Inferior parietal cortex (tissue), 1 donor: ENCODE data around the gene ATF7IP.

Source experiments
- DNase-seq: peaks from one replicate; pipeline ENCODE4 v3.0.0-alpha.2; 2016; ENCODE audit errors: extremely low spot score

Gene ATF7IP

DNA sequence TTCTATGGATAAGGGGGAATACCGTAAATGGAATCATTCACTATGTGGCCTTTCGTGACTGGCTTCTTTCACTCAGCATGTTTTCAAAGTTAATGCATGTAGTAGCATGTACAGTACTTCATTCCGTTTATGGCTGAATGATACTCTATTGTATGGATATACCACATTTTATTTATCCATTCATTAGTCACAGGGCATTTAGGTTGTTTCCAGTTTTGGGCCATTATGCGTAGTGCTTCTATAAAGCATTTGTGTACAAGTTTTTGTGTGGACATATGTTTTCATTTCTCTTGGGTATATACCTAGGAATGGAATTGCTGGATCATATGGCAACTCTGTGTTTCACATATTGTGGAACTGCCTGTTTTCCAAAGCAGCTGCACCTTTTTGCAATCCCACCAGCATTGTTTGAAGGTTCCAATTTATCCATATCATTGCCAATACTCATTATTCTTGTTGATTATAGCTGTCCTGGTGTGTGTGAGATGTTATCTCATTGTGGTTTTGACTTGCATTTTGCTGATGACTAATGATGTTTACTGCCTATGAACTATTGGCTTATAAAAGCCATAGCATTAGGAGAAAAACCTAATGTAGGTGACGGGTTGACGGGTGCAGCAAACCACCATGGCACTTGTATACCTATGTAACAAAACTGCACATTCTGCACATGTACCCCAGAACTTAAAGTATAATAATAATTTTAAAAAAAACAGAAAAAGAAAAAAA is 45.5 kb downstream of the ATF7IP start:
- DNase-seq: no peak

DNA sequence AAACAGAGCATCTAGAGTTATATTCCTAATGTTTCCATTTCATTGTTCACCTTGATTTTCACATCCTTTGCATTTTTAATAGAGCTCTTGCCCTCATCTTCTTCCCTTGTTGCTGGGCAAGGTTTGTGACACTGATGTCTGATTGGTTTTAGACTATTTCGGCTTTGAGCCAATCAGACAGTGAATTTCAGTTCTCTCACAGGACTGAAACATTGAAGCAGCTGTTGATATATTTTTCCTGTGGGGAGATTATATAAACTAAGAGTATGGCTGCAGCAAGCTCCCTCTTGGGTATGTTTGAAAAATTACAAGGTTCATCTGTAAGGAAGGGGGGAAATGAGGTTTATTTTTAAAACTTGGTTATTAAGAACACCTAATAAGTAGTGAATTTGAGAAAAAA is 51.2 kb downstream of the ATF7IP start:
- peak; percentile 80 for DNase-seq

DNA sequence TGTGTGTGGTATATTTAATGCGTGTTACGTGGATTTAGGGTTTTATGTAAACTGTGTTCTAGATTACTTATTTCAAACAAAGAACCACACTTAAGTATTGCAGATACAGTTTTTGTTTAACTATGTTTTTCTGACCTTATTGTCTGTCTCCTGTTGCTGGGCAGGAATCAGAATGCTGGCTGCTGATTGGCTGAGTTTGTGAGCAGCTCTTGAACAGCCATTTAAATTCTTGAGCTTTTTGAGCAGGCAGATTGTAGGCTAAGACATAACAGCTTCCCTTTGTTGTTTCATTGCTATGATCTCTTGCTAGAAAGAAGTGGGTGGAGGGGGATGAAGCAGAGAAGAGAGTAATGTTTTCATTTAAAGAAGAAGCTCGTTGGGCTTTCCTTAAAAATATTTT is 52.2 kb downstream of the ATF7IP start:
- peak; percentile 84 for DNase-seq

DNA sequence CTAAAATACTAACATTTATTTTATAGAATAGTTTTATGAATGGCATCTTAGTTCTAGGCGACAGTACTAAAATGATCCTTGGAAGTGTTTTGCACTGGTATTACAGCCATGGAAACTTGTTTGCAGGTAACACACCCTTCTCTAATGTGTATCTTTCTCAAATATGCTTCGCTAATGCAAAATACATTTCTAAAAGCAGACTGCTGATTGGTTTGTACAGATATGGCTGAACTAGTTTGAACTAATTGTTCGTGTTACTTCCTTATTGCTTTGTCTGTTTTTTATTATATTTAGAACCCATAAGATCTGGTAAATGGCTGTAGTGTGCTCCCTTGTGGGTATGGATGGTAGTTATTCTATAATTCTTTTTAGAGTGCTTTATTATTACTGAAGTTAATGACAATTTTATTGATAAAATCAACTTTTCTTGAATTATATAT is 53.0 kb downstream of the ATF7IP start:
- DNase-seq: peak; percentile 68

DNA sequence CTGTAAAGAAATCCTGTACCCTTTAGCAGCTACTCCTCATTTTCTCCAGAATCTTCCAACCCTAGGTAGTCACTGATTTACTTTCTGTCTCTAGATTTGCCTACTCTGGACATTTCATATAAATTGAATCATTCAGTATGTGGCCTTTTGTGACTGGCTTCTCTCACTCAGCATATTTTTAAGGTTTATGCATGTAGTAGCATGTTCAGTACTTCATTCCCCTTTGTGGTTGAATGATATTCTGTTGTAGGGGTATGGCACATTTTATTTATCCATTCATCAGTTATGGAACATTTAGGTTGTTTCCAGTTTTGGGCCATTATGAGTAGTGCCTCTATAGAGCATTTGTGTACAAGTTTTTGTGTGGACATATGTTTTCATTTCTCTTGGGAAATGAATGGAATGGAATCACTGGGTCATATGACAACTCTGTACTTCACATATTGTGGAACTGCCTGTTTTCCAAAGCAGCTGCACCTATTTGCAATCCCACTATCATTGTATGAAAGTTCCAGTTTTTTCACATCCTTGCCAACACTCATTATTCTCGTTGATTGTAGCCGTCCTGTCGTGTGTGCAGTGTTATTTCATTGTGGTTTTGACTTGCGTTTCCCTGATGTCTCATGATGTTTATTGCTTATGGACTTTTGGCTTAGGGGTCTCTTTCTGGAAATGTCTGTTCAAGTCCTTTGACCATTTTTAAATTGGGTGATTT is 57.2 kb downstream of the ATF7IP start:
- no peak for DNase-seq

DNA sequence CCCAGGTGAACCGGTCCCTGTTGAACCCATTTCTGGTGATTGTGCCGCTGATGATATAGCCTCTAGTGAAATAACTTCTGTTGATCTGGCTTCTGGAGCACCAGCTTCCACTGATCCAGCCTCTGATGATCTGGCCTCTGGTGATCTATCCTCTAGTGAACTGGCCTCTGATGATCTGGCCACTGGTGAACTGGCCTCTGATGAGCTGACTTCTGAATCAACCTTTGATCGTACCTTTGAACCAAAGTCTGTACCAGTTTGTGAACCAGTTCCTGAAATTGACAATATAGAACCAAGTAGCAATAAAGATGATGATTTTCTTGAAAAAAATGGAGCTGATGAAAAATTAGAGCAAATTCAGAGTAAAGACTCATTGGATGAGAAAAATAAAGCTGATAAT is 59.1 kb downstream of the ATF7IP start:
- no peak for DNase-seq

DNA sequence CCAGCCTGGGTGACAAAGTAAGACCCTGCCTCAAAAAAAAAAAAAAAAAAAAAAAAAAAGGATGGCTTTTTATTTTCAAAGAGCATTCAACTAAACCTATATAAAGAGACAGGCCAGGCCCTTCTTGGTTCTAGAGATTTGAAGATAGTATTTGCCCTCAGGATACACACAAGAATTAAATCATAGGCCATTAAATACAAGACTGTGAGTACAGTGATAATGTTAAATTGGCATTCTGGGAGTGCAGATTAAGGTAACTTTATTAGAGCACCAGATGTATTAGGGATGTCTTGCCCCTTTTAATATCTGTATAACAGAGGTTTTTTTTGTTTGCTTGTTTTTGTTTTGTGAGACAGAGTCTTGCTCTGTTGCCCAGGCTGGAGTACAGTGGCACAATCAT is 61.3 kb downstream of the ATF7IP start:
- DNase-seq: no peak

DNA sequence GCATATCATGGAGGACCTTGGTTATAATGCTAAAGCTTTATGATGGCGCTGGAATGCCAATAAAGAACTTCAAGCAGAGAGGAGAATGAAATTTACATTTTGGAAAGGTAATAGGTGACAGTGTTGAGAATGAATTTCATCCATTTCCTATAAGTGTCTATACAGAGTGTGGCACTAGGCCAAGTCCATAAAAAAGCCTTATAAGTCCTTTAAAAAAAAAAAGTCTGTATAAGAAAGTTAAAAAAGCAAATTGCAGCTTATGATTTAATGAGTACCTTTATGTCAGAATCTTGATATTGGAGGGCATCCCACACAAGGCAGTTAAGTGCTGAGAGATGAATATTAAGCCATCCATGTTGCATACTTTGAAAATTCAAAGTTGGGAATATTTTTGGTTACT is 62.4 kb downstream of the ATF7IP start:
- DNase-seq: no peak

DNA sequence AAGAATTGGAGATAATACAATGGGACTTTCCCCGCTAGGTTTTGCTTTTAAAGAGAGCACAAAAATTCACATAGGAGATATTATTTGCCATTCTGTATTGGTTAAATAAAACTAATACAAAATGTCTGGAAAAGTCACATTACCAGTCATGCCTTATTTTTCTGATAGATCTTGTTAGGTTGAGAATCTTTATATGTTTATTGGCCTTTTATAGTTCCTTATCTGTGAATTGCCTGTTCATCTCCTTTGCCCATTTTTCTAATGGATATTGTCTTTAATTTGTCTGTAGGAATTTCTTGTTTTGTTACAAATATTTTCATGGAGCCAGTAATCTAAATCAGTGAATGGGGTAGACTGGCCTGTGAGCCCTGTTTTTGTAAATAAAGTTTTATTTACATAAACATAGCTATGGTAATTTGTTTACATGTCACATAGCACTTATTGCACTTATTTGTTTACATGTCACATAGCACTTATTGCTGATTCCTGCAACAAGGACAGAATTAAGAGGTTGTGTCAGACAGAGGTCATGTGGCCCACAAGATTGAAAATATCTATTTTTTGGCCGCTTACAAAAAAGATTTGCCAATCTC is 65.0 kb downstream of the ATF7IP start:
- no peak for DNase-seq

DNA sequence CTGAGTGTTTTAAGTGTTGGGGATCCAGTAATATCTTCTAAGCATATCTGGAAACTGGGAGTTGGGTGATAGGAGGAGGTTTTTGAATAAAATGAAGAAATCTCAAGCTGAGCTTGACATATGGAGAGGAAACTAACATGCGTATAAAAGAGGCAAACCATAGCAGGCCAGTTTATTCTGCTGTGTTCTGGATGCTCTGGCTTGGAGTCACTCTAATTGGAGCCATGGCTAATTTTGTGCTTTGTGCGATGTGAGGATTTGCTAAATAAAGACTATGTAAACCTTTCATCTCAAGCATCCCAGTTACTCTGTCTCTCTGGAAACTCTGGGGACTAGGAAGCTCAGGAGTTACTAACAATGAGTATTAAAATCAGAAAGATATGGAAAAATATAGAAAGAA is 66.5 kb downstream of the ATF7IP start:
- no peak for DNase-seq

DNA sequence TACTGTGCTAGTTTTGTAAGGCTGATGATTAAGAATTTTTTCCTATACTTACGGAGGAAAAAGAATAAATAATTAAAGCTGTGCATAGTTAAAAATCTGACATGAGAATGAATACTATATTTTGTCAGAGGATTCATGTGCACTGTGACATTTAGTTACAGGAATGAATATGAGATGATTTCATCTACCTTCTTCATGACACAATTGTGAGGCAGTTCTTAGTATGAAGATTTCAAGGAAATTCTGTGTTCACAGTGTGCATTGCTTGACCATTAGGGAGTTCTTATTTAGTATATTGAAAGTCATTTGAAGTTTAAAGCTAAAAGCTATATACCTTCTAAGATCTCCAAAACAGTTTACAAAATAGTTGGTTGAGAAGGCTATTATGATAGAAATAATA is 70.1 kb downstream of the ATF7IP start:
- no peak for DNase-seq

DNA sequence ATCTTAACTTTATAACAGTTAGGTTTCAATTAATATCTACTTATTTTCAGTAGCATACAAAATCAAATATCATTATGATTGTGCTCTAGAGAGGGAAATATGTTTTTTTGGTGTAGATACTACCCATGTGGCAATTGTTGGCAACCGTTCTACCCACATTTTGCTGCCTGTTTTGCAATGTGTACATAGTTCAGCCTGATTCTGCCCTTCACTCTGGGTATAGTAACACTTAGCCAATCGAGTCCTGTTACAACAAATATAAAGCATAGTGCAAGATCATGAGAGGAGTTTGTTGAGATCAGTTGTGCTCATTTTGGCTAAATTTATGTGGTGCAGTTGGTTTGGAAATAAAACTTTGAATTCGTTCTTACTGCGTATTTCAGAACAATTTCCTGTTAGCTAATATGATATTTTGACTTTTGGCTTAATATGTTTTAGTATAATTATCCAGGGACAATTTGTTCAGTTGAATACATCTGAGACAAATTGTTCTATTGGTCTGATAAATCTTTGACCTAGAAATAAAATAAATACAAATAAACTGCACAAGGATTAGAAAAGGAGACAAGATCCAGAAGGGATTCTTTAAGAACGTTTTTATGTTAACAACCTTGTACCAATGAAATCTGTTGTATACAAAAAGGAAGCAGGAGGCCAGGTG is 76.9 kb downstream of the ATF7IP start:
- no peak for DNase-seq

DNA sequence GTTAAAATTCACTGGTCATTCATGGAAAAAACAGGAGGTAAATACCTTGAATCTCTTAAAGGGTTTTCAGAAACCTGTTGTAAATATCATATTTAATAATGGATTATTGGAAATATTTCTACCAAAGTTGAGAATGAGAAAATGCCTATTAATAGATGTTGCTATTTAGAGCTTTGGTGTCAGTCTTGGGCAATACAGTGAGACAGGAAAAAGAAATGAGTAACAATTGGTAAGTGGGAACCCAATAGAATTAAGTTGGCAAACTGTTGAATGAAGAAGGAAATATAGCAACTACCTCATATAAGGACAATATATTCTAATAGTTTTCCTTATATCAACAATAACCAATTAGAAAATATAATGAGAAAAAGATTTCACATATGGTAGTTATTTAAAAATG is 78.0 kb downstream of the ATF7IP start:
- no peak for DNase-seq

DNA sequence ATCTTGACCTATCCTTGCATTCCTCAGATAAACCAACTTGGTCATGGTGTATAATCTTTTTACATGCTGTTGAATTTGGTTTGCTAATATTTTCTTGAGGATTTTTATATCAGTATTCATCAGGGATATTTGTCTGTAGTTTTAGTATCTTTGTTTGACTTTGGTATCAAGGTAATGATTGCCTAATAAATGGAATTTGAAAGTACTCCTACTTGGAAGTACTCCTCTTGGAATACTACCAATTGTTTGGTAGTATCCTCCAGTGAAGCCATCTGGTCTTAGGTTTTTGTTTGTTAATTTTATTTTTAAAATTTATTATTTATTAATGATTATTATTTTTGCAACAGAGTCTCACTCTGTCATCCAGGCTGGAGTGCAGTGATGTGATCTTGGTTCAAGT is 85.0 kb downstream of the ATF7IP start:
- DNase-seq: no peak

DNA sequence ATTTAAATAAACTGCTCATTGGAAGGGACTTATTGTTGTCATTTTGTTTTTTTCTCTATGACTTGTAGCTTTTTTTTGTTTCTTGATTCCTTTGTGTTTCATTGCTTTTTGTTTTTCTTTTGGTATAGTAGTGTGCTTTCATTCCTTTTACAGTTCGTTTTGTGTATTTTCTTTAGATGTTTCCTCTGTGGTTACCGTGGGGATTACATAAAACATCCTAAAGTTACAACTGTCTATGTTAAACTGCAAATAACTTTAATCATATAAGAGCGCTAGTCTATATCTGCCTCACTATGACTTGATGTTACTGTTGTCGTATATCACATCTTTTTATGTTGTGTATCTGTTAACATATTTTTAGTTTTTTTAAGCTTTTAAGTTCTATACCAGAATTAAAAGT is 86.9 kb downstream of the ATF7IP start:
- DNase-seq: no peak

DNA sequence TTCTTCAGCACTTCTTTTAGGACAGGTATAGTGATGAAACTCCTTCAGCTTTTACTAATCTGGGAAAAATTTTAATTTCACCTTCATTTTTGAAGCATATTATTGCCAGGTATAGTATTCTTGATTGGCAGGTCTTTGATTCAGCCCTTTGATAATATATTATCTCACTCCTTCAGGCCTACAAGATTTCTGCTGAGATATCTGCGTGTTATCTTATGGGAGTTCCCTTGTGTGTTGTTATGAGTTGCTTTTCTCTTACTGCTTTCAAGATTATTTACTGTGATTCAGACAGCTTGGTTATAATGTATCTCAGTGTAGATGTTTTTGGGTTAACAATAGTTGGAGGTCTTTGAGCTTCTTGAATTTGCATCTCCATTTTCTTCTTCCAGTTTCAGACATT is 87.4 kb downstream of the ATF7IP start:
- DNase-seq: no peak

DNA sequence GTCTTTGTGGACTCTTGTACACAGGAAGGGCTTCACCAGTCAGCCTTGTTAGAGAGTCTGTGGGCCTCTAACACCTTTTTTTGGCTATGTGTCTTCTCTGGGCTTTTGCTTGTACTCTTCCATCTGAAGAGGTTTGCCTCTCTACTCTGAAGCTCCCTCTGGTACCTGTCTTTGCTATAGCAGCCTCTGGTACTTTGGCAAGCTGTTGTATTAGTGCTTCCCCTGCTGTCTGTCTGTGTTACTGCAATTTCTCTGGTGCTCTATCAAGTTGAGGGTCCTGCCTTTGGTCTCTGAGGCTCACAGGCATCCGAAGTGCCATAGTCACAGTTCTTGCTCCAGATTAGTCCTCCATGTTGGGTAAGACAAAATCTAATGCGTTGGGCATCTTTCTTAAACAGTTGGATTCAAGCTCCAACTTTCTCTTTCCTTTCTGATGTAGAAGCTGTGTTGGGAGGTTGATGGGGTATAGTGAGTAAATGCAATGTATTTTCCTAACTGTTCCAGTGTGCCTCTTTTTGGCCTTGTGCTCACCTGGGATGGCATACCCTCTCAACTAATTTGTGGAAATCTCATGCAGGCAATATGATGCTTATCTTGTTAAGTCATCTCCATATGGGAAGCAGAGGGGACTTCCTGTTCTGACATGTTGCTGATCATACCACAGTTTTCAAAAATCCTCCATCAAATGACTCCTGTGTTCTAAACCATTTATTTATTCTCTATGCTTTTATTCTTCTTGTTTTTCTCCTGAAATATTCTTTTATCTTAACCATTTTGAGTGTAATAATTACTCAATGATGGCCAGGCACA is 88.8 kb downstream of the ATF7IP start:
- DNase-seq: no peak

DNA sequence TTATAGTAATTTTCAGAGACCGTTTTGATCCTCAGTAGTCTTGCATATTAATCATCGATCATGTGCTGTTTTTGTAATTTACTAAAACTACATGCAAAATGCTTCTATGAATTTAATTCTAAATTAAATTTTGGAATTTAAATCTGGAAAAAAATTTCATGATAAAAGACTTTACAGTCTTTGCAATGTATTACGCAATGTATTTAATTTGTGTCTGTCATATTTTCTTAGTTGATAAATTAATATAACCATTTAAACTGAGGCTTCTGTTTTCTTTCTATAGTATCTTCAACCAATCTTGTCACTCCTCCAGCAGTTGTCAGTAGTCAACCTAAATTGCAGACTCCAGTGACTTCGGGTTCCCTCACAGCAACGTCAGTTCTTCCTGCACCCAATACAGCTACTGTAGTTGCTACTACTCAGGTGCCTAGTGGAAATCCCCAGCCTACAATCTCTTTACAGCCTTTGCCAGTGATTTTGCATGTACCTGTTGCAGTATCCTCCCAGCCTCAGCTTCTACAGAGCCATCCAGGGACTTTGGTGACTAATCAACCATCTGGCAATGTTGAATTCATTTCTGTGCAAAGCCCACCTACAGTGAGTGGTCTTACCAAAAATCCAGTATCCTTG is 94.8 kb downstream of the ATF7IP start:
- no peak for DNase-seq

DNA sequence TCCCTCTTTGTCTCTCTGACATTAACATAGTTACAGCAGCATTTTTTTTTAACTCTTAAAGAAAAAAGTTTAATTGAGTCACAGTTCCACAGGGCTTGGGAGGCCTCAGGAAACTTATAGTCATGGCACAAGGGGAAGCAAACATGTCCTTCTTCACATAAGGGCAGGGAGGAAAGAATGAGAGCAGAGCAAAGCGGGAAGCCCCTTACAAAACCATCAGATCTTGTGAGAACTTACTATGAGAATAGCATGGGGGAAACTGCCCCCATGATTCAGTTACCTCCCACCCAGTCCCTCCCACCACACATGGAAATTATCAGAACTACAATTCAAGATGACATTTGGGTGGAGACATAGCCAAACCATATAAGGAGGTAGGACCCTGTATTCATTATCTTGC is 106.0 kb downstream of the ATF7IP start:
- no peak for DNase-seq

DNA sequence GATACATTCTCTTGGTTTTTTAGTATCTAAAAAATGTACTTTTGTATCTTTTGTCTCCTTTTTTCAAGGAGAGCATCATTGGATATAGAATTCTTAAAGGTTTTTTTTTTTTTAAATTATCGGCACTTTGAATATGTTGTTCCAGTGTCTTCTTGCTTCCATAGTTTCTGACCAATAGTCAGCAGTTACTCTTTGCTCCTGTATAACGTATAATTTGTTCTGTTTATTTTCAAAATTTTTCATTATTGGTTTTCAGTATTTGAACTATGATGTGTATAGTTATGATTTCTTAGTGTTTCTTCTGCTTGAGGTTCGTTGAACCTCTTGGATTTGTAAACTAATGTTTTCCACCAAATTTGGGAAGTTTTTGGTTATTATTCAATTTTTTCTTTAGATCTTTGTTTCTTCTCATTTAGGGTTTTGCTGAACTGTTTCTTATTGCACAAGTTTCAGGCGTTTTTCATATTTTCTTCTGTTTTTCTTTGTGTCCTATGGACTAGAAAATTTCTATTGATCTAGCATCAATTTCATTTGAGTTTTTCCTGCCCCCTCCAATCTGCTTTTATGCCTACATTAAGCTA is 108.3 kb downstream of the ATF7IP start:
- no peak for DNase-seq

DNA sequence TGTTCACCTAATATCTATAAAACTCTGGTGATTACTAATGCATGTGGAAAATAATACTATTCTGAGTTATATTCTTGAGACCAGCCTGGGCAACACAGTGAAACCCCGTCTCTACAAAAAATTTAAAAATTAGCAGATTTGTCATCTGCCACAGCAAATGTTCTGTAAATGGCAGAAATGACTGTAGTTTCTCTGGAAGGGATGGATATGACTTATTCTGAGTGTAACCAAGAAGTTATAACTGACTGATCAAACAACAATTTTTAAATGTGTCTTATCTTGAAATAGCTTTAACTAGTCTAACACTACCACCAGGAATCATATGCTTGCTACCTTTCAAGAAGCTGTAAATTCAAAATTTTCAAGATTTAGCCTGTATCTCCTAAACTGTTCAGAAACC is 113.5 kb downstream of the ATF7IP start:
- DNase-seq: no peak
